B cell (primary cell): ENCODE results near the gene ATXN1. TPM values are rescaled to one million over a fixed set of nuclear protein-coding genes. Genes with fewer than 3 reads are reported as not detected.

Experiments used
- ATAC-seq: fragments of 200-7000 bp; cut with Tn5 transposase; one replicate; pipeline ENCODE4 v1.10.0; 2021; ENCODE audit warnings: low read depth, mild to moderate bottlenecking, moderate number of reproducible peaks, moderate library complexity
- CTCF ChIA-PET: fragments of 350-600 bp; sonication (Branson Sonifier 250); formaldehyde crosslinking; loops from one replicate; lab custom pipeline; 2021; ENCODE audit warnings: antibody characterized with exemption, inconsistent platforms; lab: Charles Lee
- POLR2A ChIA-PET: fragments of 350-600 bp; sonication (Branson Sonifier 250); formaldehyde crosslinking; loops from one replicate; lab custom pipeline; 2021; ENCODE audit warnings: antibody characterized with exemption; lab: Charles Lee
- DNase-seq: peaks from one replicate; pipeline ENCODE4 v3.0.0; 2013
- H2AFZ ChIP-seq: 2 replicates; pipeline ENCODE4 v1.6.1; 2012; ENCODE audit warnings: mild to moderate bottlenecking, low read depth, low read length; ENCODE audit not compliant: insufficient read depth, poor library complexity, severe bottlenecking
- H3K27ac ChIP-seq, 2 donors: 1 replicate in 1 of 2; 2 replicates in 1 of 2; pipeline ENCODE4 v1.5.1; 2012 to 2013; ENCODE audit warnings: low read length in 2 of 2, mild to moderate bottlenecking in 2 of 2, moderate library complexity in 1 of 2
- H3K27me3 ChIP-seq, 4 experiments: fragments of 200-600 bp in 1 of 4; sonication (generic) in 1 of 4; replicated peaks in 1 of 4; 1 replicate in 2 of 4; 2 replicates in 2 of 4; pipeline versions ENCODE4 v1.6.1 to v1.7.0; 2013 to 2016; ENCODE audit warnings: low read length in 3 of 4, mild to moderate bottlenecking in 2 of 4, mixed read lengths in 1 of 4, moderate library complexity in 1 of 4; ENCODE audit not compliant: insufficient read depth in 4 of 4, control insufficient read depth in 3 of 4; ENCODE audit errors: control extremely low read depth in 1 of 4
- H3K36me3 ChIP-seq, 2 experiments: replicated peaks in 1 of 2; 1 replicate in 1 of 2; 2 replicates in 1 of 2; pipeline versions ENCODE4 v1.6.1 to v1.7.1; 2013; ENCODE audit warnings: low read length in 1 of 2; ENCODE audit not compliant: insufficient read depth in 2 of 2, control insufficient read depth in 1 of 2; ENCODE audit errors: control extremely low read depth in 1 of 2, extremely low read depth in 1 of 2
- H3K4me1 ChIP-seq, 2 donors: fragments of 200-600 bp in 1 of 2; sonication (generic) in 1 of 2; 1 replicate in 1 of 2; 2 replicates in 1 of 2; pipeline versions ENCODE4 v1.5.1 to v1.6.1; 2013 to 2017; ENCODE audit warnings: low read length in 2 of 2; ENCODE audit not compliant: control insufficient read depth in 2 of 2, insufficient read depth in 2 of 2
- H3K4me2 ChIP-seq: replicated peaks from 2 replicates; pipeline ENCODE3; 2012; ENCODE audit warnings: mild to moderate bottlenecking, low read depth, low read length; ENCODE audit not compliant: poor library complexity, severe bottlenecking
- H3K4me3 ChIP-seq, 5 experiments: fragments of 200-600 bp in 1 of 5; sonication (generic) in 1 of 5; 1 replicate in 3 of 5; 2 replicates in 2 of 5; pipeline versions ENCODE4 v1.5.1 to v1.7.0; 2011 to 2016; ENCODE audit warnings: low read length in 4 of 5, mild to moderate bottlenecking in 4 of 5, low read depth in 2 of 5, control low read depth in 1 of 5, moderate library complexity in 1 of 5; ENCODE audit not compliant: insufficient read depth in 1 of 5; ENCODE audit errors: control extremely low read depth in 1 of 5, extremely low read depth in 1 of 5
- H3K79me2 ChIP-seq: fragments of 200-600 bp; sonication (generic); one replicate; pipeline ENCODE4 v1.6.0; 2016; ENCODE audit warnings: low read length; ENCODE audit not compliant: control insufficient read depth, insufficient read depth
- H3K9ac ChIP-seq: fragments of 200-600 bp; sonication (generic); 2 replicates; pipeline ENCODE4 v1.6.1; 2017; ENCODE audit warnings: mild to moderate bottlenecking, low read length, moderate library complexity
- H3K9me3 ChIP-seq, 3 donors: one replicate each; pipeline versions ENCODE4 v1.6.1 to v1.7.1; 2013; ENCODE audit warnings: low read length in 2 of 3; ENCODE audit not compliant: control insufficient read depth in 2 of 3, insufficient read depth in 1 of 3; ENCODE audit errors: control extremely low read depth in 1 of 3
- H4K20me1 ChIP-seq: 2 replicates; pipeline ENCODE4 v1.6.0; 2012; ENCODE audit warnings: mild to moderate bottlenecking, low read length; ENCODE audit not compliant: insufficient read depth, control insufficient read depth, poor library complexity, severe bottlenecking
- H3K27ac Mint-ChIP-seq: one replicate; pipeline ENCODE4 v1.8.0; 2021; ENCODE audit warnings: mixed read lengths
- H3K27me3 Mint-ChIP-seq: one replicate; pipeline ENCODE4 v1.8.0; 2021; ENCODE audit warnings: mixed read lengths
- H3K4me1 Mint-ChIP-seq: one replicate; pipeline ENCODE4 v1.8.0; 2021; ENCODE audit warnings: mixed read lengths
- H3K4me3 Mint-ChIP-seq: one replicate; pipeline ENCODE4 v1.8.0; 2021; ENCODE audit warnings: mixed read lengths
- H3K9me3 Mint-ChIP-seq: one replicate; pipeline ENCODE4 v1.8.0; 2022; ENCODE audit warnings: mixed read lengths; ENCODE audit not compliant: insufficient read depth
- EZH2 ChIP-seq: IDR thresholded peaks from 2 replicates; pipeline ENCODE4 v1.6.1; 2012; ENCODE audit warnings: borderline replicate concordance, low read depth, mild to moderate bottlenecking, moderate library complexity, low read length; ENCODE audit not compliant: insufficient read depth, poor library complexity, severe bottlenecking
- WGBS: methylation state at CpG from one replicate; pipeline ENCODE4 v1.1.5; 2013; ENCODE audit warnings: missing lambda C conversion rate; ENCODE audit not compliant: insufficient coverage; 5-methylcytosine and 5-hydroxymethylcytosine counted together
- intact Hi-C: fragments of 100-400 bp; cut with micrococcal nuclease; formaldehyde crosslinking; loops from one replicate; pipeline ENCODE4 v1.10.0; 2022
- polyA plus RNA-seq: library from polyadenylated mRNA; depleted of rRNA; stranded (reverse); fragments of >200 nt; gene quantifications from 2 replicates; pipeline ENCODE4 v1.2.3, GENCODE V29; 2012
- total RNA-seq, 2 donors: library from RNA; stranded (reverse); fragments of 120-200 nt in 1 of 2; gene quantifications; 1 replicate in 1 of 2; 2 replicates in 1 of 2; pipeline versions ENCODE4 v1.2.3 to v1.2.4, GENCODE V29; 2013 to 2022
- TF ChIP-seq, protein P1 (sequence below): fragments of 200-600 bp; IDR thresholded peaks from one replicate; pipeline ENCODE4 v1.8.0; 2022; ENCODE audit warnings: antibody characterized with exemption, mild to moderate bottlenecking

The ATXN1 gene
- total and polyA plus RNA-seq, 2 donors (not counting 1 experiment from before 2014, with no cell fraction given): 5.7 to 63.8 TPM

GRCh38 chr6:16559071-16559470 is 202.2 kb downstream of the ATXN1 start:
- POLR2A ChIA-PET: no interaction called here
- CTCF ChIA-PET: interaction anchor here (0.7 kb wide), 1 partner anchor 37 kb away, joined by 3 read pairs; no protein-coding TSS in a partner anchor
- TF ChIP-seq, protein P1, sequence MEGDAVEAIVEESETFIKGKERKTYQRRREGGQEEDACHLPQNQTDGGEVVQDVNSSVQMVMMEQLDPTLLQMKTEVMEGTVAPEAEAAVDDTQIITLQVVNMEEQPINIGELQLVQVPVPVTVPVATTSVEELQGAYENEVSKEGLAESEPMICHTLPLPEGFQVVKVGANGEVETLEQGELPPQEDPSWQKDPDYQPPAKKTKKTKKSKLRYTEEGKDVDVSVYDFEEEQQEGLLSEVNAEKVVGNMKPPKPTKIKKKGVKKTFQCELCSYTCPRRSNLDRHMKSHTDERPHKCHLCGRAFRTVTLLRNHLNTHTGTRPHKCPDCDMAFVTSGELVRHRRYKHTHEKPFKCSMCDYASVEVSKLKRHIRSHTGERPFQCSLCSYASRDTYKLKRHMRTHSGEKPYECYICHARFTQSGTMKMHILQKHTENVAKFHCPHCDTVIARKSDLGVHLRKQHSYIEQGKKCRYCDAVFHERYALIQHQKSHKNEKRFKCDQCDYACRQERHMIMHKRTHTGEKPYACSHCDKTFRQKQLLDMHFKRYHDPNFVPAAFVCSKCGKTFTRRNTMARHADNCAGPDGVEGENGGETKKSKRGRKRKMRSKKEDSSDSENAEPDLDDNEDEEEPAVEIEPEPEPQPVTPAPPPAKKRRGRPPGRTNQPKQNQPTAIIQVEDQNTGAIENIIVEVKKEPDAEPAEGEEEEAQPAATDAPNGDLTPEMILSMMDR: no peak
- TF ChIP-seq EZH2: no peak
- Histone ChIP-seq H3K4me2 (no peak overlapping the region), H3K79me2 (no peaks in the 10 kb centered on the region), H4K20me1 (no peaks in the 10 kb centered on the region), H3K27me3 (no peaks in the 10 kb centered on the region), H3K4me1 (no peaks in the 10 kb centered on the region), H3K9ac (no peak overlapping the region), H3K9me3 (no peaks in the 10 kb centered on the region), H3K27ac (no peak overlapping the region), H3K36me3 (no peaks in the 10 kb centered on the region), H3K4me3 (no peak overlapping the region), H2AFZ (no peak overlapping the region)
- intact Hi-C loops: no loop called here
- Mint-ChIP-seq H3K4me1 (no peaks in the 10 kb centered on the region), H3K27me3 (no peaks in the 10 kb centered on the region), H3K27ac (no peak overlapping the region), H3K4me3 (no peak overlapping the region), H3K9me3 (no peaks in the 10 kb centered on the region)
- 97% methylated on average over 3 of the region's 4 CpGs for WGBS
- DNase-seq (no peak), ATAC-seq (no peak)

- CTCF ChIA-PET: no interaction called here
- WGBS: 96% methylated on average over 3 of the region's 3 CpGs
Observed at GRCh38 chr6:16555550-16555949, 205.7 kb downstream of the ATXN1 start.

More at GRCh38 chr6:16555550-16555949, 205.7 kb downstream of the ATXN1 start:
- H3K4me3 ChIP-seq: no peak overlapping the region
- TF ChIP-seq, protein P1: no peak
- TF ChIP-seq EZH2: no peak
- Mint-ChIP-seq H3K27ac (no peak overlapping the region), H3K4me3 (no peak overlapping the region), H3K4me1 (no peaks in the 10 kb centered on the region), H3K27me3 (no peaks in the 10 kb centered on the region), H3K9me3 (no peaks in the 10 kb centered on the region)
- no peaks in the 10 kb centered on the region for H3K79me2 ChIP-seq
- no peaks in the 10 kb centered on the region for H3K36me3 ChIP-seq
- no peaks in the 10 kb centered on the region for H3K9me3 ChIP-seq
- no peaks in the 10 kb centered on the region for H4K20me1 ChIP-seq
- H3K4me1 ChIP-seq: no peaks in the 10 kb centered on the region
- intact Hi-C loops: no loop called here
- DNase-seq: no peak
- H3K27me3 ChIP-seq: no peaks in the 10 kb centered on the region
- no peak overlapping the region for H3K4me2 ChIP-seq
- POLR2A ChIA-PET: no interaction called here
- no peak overlapping the region for H3K9ac ChIP-seq
- H3K27ac ChIP-seq: no peak overlapping the region
- no peak for ATAC-seq
- H2AFZ ChIP-seq: no peak overlapping the region
